ENCODE measurements around the gene TBC1D4.

GRCh38 chr13:75376792-75377402 is 105.1 kb downstream of the TBC1D4 start:
- no peak for TF ChIP-seq CTCF (IDR thresholded peaks at IDR 0.05 in 4 of 5, conservative IDR thresholded peaks at IDR 0.05 in 1 of 5)
- no peak for TF ChIP-seq POLR2A (IDR thresholded peaks at IDR 0.05)
